ENCODE data around the gene PITPNM3. TPM values are rescaled to one million over a fixed set of nuclear protein-coding genes. Genes with fewer than 3 reads are reported as not detected.

PITPNM3 gene
- total RNA-seq, 4 donors from 2014 or later, result 0.13 to 0.87 (median 0.41) TPM

DNA sequence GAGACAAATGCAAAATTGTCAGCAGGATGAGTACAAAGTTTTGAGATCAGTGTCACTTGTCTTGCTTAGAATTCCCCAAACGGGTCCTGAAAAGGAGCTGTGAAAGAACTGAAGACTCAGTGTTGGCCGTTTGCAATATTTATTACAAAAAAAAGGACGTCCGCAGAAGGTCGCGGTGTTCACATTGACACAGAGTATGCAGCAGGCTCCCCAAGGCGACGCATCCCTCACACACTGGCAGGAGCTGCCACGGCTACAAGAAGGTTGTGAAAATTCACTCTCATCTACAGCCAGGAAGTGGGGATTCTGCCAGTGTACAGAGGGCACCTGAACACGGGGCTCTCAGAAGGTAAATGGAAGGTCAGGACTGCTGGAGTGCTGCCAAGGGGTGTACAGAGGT, 147.6 kb downstream of the PITPNM3 start:
- Histone ChIP-seq H3K9me3 (no peaks in the 10 kb centered on the region), H3K27me3 (peaks cover 0 to 14% (median 7%) of the 10 kb centered on the region in 3 donors), H3K36me3 (no peaks in the 10 kb centered on the region), H3K27ac (no peak overlapping the region), H3K4me1 (no peaks in the 10 kb centered on the region), H3K4me3 (no peak overlapping the region)
- in situ Hi-C loops (cut with MboI; ENCODE audit: low sequenced_read_pairs in 4 of 4), result loop anchor here in 2 of 4 donors (25.0 kb wide), 2 partner anchors 346 to 696 kb away; partner anchors contain the start of gene WSCD1 (in 1 of the 2)
- DNase-seq, result no peak
- intact Hi-C loops (cut with DNase I; ENCODE audit: low total_unique reads), result no loop called here
- TF ChIP-seq, protein P1, sequence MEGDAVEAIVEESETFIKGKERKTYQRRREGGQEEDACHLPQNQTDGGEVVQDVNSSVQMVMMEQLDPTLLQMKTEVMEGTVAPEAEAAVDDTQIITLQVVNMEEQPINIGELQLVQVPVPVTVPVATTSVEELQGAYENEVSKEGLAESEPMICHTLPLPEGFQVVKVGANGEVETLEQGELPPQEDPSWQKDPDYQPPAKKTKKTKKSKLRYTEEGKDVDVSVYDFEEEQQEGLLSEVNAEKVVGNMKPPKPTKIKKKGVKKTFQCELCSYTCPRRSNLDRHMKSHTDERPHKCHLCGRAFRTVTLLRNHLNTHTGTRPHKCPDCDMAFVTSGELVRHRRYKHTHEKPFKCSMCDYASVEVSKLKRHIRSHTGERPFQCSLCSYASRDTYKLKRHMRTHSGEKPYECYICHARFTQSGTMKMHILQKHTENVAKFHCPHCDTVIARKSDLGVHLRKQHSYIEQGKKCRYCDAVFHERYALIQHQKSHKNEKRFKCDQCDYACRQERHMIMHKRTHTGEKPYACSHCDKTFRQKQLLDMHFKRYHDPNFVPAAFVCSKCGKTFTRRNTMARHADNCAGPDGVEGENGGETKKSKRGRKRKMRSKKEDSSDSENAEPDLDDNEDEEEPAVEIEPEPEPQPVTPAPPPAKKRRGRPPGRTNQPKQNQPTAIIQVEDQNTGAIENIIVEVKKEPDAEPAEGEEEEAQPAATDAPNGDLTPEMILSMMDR (IDR thresholded peaks at IDR 0.05 in 4 of 5, conservative IDR thresholded peaks at IDR 0.05 in 1 of 5), result no peak
- TF ChIP-seq POLR2A (IDR thresholded peaks at IDR 0.05), result no peak
- no peak for ATAC-seq

DNA sequence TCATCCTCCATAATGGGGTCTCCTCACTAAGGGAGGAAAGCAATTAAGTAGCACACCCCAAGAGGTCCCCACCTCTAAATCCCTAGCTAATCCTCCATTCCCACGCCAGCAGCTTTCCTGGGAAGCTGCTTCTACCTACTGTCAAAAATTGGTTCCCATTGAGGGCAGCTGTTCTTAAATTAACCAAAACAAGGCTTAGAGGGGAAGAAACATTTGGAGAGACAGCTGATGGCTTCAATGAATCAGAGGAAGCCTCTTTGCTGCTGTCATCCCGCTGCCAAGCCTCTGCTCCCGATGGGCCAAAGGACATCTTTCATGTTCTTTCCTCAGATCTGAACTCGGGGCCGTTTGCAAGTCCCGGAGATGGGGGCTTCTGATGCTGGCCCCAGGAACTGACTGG, 148.1 kb downstream of the PITPNM3 start:
- intact Hi-C loops (cut with DNase I; ENCODE audit: low total_unique reads) (no loop called here), in situ Hi-C loops (cut with MboI; ENCODE audit: low sequenced_read_pairs in 4 of 4) (loop anchor here in 2 of 4 donors (25.0 kb wide), 2 partner anchors 346 to 696 kb away; partner anchors contain the start of gene WSCD1 (in 1 of the 2))
- Histone ChIP-seq H3K27ac (no peak overlapping the region), H3K9me3 (no peaks in the 10 kb centered on the region), H3K4me3 (no peak overlapping the region), H3K36me3 (no peaks in the 10 kb centered on the region), H3K27me3 (peaks cover 0 to 14% (median 7%) of the 10 kb centered on the region in 3 donors), H3K4me1 (no peaks in the 10 kb centered on the region)
- TF ChIP-seq POLR2A (IDR thresholded peaks at IDR 0.05), result no peak
- TF ChIP-seq, protein P1 (IDR thresholded peaks at IDR 0.05 in 4 of 5, conservative IDR thresholded peaks at IDR 0.05 in 1 of 5), result no peak
- DNase-seq (no peak), ATAC-seq (no peak)

DNA sequence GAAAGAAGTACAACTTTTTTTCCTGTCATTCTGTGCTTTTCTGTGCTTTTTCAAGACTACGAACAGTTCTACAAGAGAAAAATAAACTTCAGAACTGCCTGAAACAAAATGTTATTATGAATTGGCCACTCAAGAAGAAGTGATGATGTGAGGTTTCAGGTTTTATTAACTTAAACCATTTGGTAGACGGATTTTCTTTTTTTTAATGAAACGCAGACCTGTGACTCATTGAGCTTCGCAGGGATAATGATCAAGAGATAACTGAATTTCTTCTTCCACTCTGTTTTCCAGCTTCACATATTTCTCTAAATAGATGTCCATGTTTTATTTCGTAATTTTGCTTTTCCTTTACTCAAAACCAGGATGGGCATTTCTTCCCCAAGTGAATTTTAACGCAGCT, 154.1 kb downstream of the PITPNM3 start:
- intact Hi-C loops (cut with DNase I; ENCODE audit: low total_unique reads), result no loop called here
- no peak overlapping the region for H3K27ac ChIP-seq
- ATAC-seq, result no peak
- in situ Hi-C loops (cut with MboI; ENCODE audit: low sequenced_read_pairs in 4 of 4), result loop anchor here in 2 of 4 donors (25.0 kb wide), 2 partner anchors 340 to 690 kb away; partner anchors contain the start of gene WSCD1 (in 1 of the 2)
- no peak overlapping the region for H3K4me3 ChIP-seq
- DNase-seq, result no peak
- no peaks in the 10 kb centered on the region for H3K4me1 ChIP-seq
- H3K27me3 ChIP-seq, result peaks cover 0 to 3% (median 0%) of the 10 kb centered on the region in 3 donors
- no peaks in the 10 kb centered on the region for H3K36me3 ChIP-seq
- no peak for TF ChIP-seq POLR2A (IDR thresholded peaks at IDR 0.05)
- TF ChIP-seq, protein P1 (IDR thresholded peaks at IDR 0.05 in 4 of 5, conservative IDR thresholded peaks at IDR 0.05 in 1 of 5), result no peak
- no peaks in the 10 kb centered on the region for H3K9me3 ChIP-seq

Other genes starting within 250 kb of the PITPNM3 start
- not detected for gene AIPL1, start 121.4 kb downstream of the PITPNM3 start, total RNA-seq
- gene PIMREG, start 112.1 kb downstream of the PITPNM3 start, total RNA-seq, result under 1 TPM in 1 of 4 donors, not detected in 3; 0.51 TPM
- 1 to 10 TPM; 3.0 to 6.3 (median 3.6) TPM for gene KIAA0753, start 84.2 kb upstream of the PITPNM3 start, total RNA-seq
- 100 to 1,000 TPM in 2 of 4 donors, 10 to 100 TPM in 2; 85.5 to 183 (median 106) TPM for gene TXNDC17, start 84.5 kb upstream of the PITPNM3 start, total RNA-seq
- gene MED31, start 95.0 kb upstream of the PITPNM3 start, total RNA-seq, result 1 to 10 TPM; 3.8 to 8.6 (median 7.2) TPM
- gene C17orf100, start 95.2 kb upstream of the PITPNM3 start, total RNA-seq, result under 1 TPM in 1 of 4 donors, not detected in 3; 0.27 TPM
- under 1 TPM in 3 of 4 donors, not detected in 1; 0.10 to 0.64 (median 0.39) TPM for gene SLC13A5, start 156.8 kb upstream of the PITPNM3 start, total RNA-seq
- gene XAF1, start 199.5 kb upstream of the PITPNM3 start, total RNA-seq, result 10 to 100 TPM in 2 of 4 donors, 1 to 10 TPM in 2; 6.1 to 15.7 (median 9.8) TPM
- gene FBXO39, start 219.7 kb upstream of the PITPNM3 start, total RNA-seq, result not detected